Measurements from ENCODE around the gene OLFM3.

Gene OLFM3

GRCh38 chr1:101849356-101849755 lies 147.4 kb downstream of the OLFM3 start:
- no peak for DNase-seq (ENCODE audit: low read depth in 2 of 3, low spot score in 2 of 3)

- no peak for DNase-seq (ENCODE audit: low read depth in 2 of 3, low spot score in 2 of 3)
Observed at GRCh38 chr1:101847626-101848025, 149.1 kb downstream of the OLFM3 start.

- no peak for DNase-seq (ENCODE audit: low read depth in 2 of 3, low spot score in 2 of 3)
Observed at GRCh38 chr1:101846820-101847219, 149.9 kb downstream of the OLFM3 start.

DNA sequence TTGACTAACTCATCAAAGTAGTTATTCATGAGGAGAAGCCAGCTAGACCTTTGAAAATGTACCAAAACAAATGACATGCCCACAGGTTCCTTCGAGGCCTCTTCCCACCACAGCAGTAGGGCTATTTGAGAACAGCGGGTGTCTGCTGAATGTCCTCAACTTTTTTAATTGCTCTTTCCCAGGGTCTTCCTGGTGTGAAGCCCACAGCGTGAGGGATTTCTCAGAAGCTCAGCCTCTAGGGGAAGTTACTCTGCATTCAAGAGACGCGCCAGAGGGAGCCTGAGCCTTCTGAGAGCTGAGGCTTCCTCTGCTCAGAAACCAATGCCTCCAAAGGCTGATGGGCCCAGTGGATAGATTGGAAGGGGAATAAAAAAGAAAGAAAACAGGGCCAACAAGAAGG lies 153.6 kb downstream of the OLFM3 start:
- no peak for DNase-seq (ENCODE audit: low read depth in 2 of 3, low spot score in 2 of 3)

DNA sequence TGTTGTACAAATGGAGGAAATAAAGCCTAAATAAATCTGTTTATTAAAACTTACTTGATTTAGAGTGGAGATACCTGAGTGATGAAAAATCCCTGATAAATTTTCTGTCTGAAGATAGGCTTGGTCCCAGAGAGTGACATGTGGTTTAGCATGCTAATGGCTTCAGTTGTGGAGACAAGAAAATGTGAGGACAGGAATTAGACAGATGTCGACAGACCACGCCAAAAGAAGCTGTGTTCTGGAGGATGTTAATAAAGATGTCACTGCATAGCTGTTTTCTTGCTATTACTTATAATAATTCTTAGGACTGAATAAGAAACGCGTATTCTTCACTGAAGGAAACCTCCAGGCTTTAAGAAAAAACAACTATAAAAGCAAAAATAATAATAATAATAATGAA lies 154.9 kb downstream of the OLFM3 start:
- no peak for DNase-seq (ENCODE audit: low read depth in 2 of 3, low spot score in 2 of 3)

DNA sequence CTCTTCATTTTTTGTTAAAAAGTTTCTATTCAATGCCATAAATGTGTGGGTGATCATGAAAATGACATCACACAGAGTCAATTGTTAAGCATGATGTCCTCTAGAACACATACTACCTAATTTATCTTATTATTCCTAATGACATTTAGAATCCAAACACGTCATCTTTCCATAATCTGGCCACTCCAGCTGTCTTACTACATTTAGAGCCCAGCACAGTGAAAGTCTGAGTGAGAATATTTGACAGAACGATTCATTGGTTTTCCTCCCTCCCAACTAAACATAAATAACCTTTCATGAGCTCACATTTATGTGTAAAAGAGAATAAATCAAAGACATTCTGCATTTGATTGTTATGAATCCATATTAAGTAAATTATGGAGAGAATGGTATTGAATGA lies 160.7 kb downstream of the OLFM3 start:
- no peak for DNase-seq (ENCODE audit: low read depth in 2 of 3, low spot score in 2 of 3)

GRCh38 chr1:101833312-101833711 lies 163.4 kb downstream of the OLFM3 start:
- no peak for DNase-seq (ENCODE audit: low read depth in 2 of 3, low spot score in 2 of 3)

DNA sequence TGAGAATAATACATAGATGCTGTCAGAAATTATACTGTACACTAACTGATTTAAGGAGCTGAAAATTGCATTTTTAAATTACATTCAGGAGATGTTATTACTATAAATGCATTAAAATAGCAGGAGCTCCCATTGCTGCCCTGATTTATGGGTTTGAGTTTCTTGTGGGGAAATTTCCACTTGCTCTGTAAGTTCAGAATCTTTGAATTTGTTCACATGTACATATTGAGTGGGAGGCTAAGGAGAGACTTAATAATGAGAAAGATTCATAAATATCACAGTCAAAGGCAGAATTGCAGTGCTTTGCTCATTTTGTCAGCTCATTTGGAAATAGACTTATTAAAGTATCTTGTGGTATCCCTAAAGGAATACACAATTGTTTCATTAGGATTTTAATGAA lies 170.3 kb downstream of the OLFM3 start:
- DNase-seq (ENCODE audit: low read depth in 2 of 3, low spot score in 2 of 3) = no peak

GRCh38 chr1:101820071-101820470 lies 176.7 kb downstream of the OLFM3 start:
- DNase-seq (ENCODE audit: low read depth in 2 of 3, low spot score in 2 of 3) = no peak

DNA sequence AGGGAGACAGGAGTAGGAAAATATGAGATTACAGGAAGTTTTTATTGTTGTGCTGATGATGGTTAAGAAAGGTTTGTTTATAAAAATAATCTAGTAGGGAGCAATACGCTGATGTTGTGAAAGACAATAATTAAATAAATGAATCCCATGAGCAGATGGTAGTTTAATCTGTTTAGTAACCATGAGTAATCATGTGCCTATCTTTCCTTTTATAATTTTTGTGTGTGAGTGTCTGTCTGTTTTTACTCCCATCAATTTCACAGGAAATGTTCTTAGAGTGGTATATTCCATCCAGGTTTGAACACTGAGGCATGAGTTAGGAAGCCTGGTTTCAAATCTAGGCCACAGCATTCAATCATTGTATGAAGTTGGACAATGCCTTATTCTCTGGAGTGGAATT lies 180.5 kb downstream of the OLFM3 start:
- DNase-seq (ENCODE audit: low read depth in 2 of 3, low spot score in 2 of 3) = no peak

- no peak for DNase-seq (ENCODE audit: low read depth in 2 of 3, low spot score in 2 of 3)
Observed at GRCh38 chr1:101798417-101798816, 198.3 kb downstream of the OLFM3 start.

- DNase-seq (ENCODE audit: low read depth in 2 of 3, low spot score in 2 of 3) = no peak
Observed at GRCh38 chr1:101797722-101798121, 199.0 kb downstream of the OLFM3 start.

- no peak for DNase-seq (ENCODE audit: low read depth in 2 of 3, low spot score in 2 of 3)
Observed at GRCh38 chr1:101781201-101781831, 215.4 kb downstream of the OLFM3 start.

DNA sequence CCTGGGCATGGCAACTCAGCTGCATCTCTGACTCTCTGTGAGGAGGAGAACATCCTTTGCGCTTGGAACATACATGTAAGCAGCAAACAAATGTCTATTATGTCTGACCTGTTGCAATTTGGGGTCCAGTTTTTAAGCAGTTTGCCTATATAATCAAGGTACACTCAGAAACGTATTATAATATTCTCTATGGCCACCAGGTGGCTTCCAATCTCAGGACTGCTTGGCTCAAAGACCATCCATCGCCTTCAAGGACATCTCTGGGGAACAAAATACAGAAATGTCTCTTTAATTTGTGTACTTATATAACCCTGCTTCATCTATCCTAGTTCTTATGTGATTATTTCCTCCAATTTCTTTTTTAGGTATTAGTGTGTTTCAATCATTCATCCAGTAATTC lies 227.2 kb downstream of the OLFM3 start:
- DNase-seq (ENCODE audit: low read depth in 2 of 3, low spot score in 2 of 3) = no peak

GRCh38 chr1:101757985-101758384 lies 238.7 kb downstream of the OLFM3 start:
- DNase-seq (ENCODE audit: low read depth in 2 of 3, low spot score in 2 of 3) = no peak

- no peak for DNase-seq (ENCODE audit: low read depth in 2 of 3, low spot score in 2 of 3)
Observed at GRCh38 chr1:101756411-101756810, 240.3 kb downstream of the OLFM3 start.

Measured in activated CD8-positive, alpha-beta memory T cell treated with anti-CD3 and anti-CD28 coated beads for 48 hours (primary cell).